IPS-15b (cell line): Measurements from ENCODE around the gene RBM25.
"Not testable (repeated sequence)": the region's sequence is repeated elsewhere in the genome, so short reads cannot be mapped to it uniquely, and the experiment has no call there.

ENCODE experiments used
- H3K27me3 ChIP-seq: one replicate; pipeline ENCODE4 v1.6.1; 2013; ENCODE audit warnings: low read length; ENCODE audit not compliant: control insufficient read depth, insufficient read depth
- H3K36me3 ChIP-seq: one replicate; pipeline ENCODE4 v1.6.1; 2013; ENCODE audit warnings: low read length; ENCODE audit not compliant: control insufficient read depth, insufficient read depth
- H3K4me1 ChIP-seq: one replicate; pipeline ENCODE4 v1.6.1; 2013; ENCODE audit warnings: mild to moderate bottlenecking, low read length; ENCODE audit not compliant: control insufficient read depth, insufficient read depth
- H3K4me3 ChIP-seq: one replicate; pipeline ENCODE4 v1.5.1; 2013; ENCODE audit warnings: low read depth, low read length
- H3K9ac ChIP-seq: one replicate; pipeline ENCODE4 v1.6.1; 2013; ENCODE audit warnings: low read depth, mild to moderate bottlenecking, low read length
- H3K9me3 ChIP-seq: one replicate; pipeline ENCODE4 v1.6.1; 2013; ENCODE audit warnings: mild to moderate bottlenecking, low read length; ENCODE audit not compliant: control insufficient read depth, insufficient read depth

The RBM25 gene

GRCh38 chr14:73036706-73037450 lies 21.5 kb upstream of the RBM25 start:
- not testable (repeated sequence) for H3K36me3 ChIP-seq, H3K4me3 ChIP-seq, H3K4me1 ChIP-seq, H3K9ac ChIP-seq, H3K9me3 ChIP-seq, H3K27me3 ChIP-seq

GRCh38 chr14:73047808-73048207 lies 10.5 kb upstream of the RBM25 start:
- H3K4me1 ChIP-seq, result no peaks in the 10 kb centered on the region
- no peaks in the 10 kb centered on the region for H3K27me3 ChIP-seq
- no peak overlapping the region for H3K9ac ChIP-seq
- H3K9me3 ChIP-seq, result no peaks in the 10 kb centered on the region
- no peak overlapping the region for H3K4me3 ChIP-seq
- no peaks in the 10 kb centered on the region for H3K36me3 ChIP-seq

GRCh38 chr14:73049428-73049827 lies 8.9 kb upstream of the RBM25 start:
- H3K27me3 ChIP-seq, result no peaks in the 10 kb centered on the region
- no peaks in the 10 kb centered on the region for H3K9me3 ChIP-seq
- no peaks in the 10 kb centered on the region for H3K36me3 ChIP-seq
- H3K4me1 ChIP-seq, result no peaks in the 10 kb centered on the region
- H3K9ac ChIP-seq, result no peak overlapping the region
- no peak overlapping the region for H3K4me3 ChIP-seq

GRCh38 chr14:73055251-73055650 lies 3.1 kb upstream of the RBM25 start:
- H3K9me3 ChIP-seq, result no peaks in the 10 kb centered on the region
- no peaks in the 10 kb centered on the region for H3K27me3 ChIP-seq
- peaks cover 3% of the 10 kb centered on the region for H3K36me3 ChIP-seq
- no peaks in the 10 kb centered on the region for H3K4me1 ChIP-seq
- H3K9ac ChIP-seq, result no peak overlapping the region
- no peak overlapping the region for H3K4me3 ChIP-seq

GRCh38 chr14:73057944-73058223 lies 450 bp upstream of the RBM25 start:
- H3K4me1 ChIP-seq, result no peaks in the 10 kb centered on the region
- no peaks in the 10 kb centered on the region for H3K27me3 ChIP-seq
- H3K36me3 ChIP-seq, result peaks cover 3% of the 10 kb centered on the region
- peak overlapping the region; percentile 82 for H3K9ac ChIP-seq
- H3K9me3 ChIP-seq, result no peaks in the 10 kb centered on the region
- H3K4me3 ChIP-seq, result peak overlapping the region; percentile 99

GRCh38 chr14:73058922-73059673 lies 764 bp downstream of the RBM25 start:
- Histone ChIP-seq H3K27me3 (no peaks in the 10 kb centered on the region), H3K9ac (peak overlapping the region; percentile 98), H3K4me3 (peak overlapping the region; percentile 99), H3K4me1 (no peaks in the 10 kb centered on the region), H3K36me3 (peaks cover 3% of the 10 kb centered on the region), H3K9me3 (no peaks in the 10 kb centered on the region)

- H3K4me1 ChIP-seq, result peaks cover 4% of the 10 kb centered on the region
- no peaks in the 10 kb centered on the region for H3K27me3 ChIP-seq
- peaks cover 6% of the 10 kb centered on the region for H3K36me3 ChIP-seq
- H3K9ac ChIP-seq, result no peak overlapping the region
- H3K9me3 ChIP-seq, result no peaks in the 10 kb centered on the region
- H3K4me3 ChIP-seq, result no peak overlapping the region
Measured at GRCh38 chr14:73069585-73069984, 11.3 kb downstream of the RBM25 start.

- Histone ChIP-seq H3K27me3 (no peaks in the 10 kb centered on the region), H3K4me3 (no peak overlapping the region), H3K9ac (no peak overlapping the region), H3K36me3 (peaks cover 37% of the 10 kb centered on the region), H3K9me3 (no peaks in the 10 kb centered on the region), H3K4me1 (no peaks in the 10 kb centered on the region)
Measured at GRCh38 chr14:73091044-73091443, 32.7 kb downstream of the RBM25 start.

GRCh38 chr14:73097421-73097820 lies 39.1 kb downstream of the RBM25 start:
- Histone ChIP-seq H3K9me3 (no peaks in the 10 kb centered on the region), H3K27me3 (no peaks in the 10 kb centered on the region), H3K9ac (no peak overlapping the region), H3K4me3 (no peak overlapping the region), H3K36me3 (peaks cover 6% of the 10 kb centered on the region), H3K4me1 (peaks cover 4% of the 10 kb centered on the region)

GRCh38 chr14:73100334-73100733 lies 42.0 kb downstream of the RBM25 start:
- H3K36me3 ChIP-seq, result peaks cover 9% of the 10 kb centered on the region
- H3K9me3 ChIP-seq, result no peaks in the 10 kb centered on the region
- H3K27me3 ChIP-seq, result no peaks in the 10 kb centered on the region
- peaks cover 4% of the 10 kb centered on the region for H3K4me1 ChIP-seq
- no peak overlapping the region for H3K9ac ChIP-seq
- H3K4me3 ChIP-seq, result no peak overlapping the region

GRCh38 chr14:73102806-73103497 lies 44.6 kb downstream of the RBM25 start:
- no peaks in the 10 kb centered on the region for H3K9me3 ChIP-seq
- no peaks in the 10 kb centered on the region for H3K4me1 ChIP-seq
- no peak overlapping the region for H3K9ac ChIP-seq
- H3K27me3 ChIP-seq, result no peaks in the 10 kb centered on the region
- no peak overlapping the region for H3K4me3 ChIP-seq
- peaks cover 11% of the 10 kb centered on the region for H3K36me3 ChIP-seq

GRCh38 chr14:73105050-73105449 lies 46.7 kb downstream of the RBM25 start:
- Histone ChIP-seq H3K9ac (no peak overlapping the region), H3K36me3 (peaks cover 23% of the 10 kb centered on the region), H3K4me3 (no peak overlapping the region), H3K9me3 (no peaks in the 10 kb centered on the region), H3K27me3 (no peaks in the 10 kb centered on the region), H3K4me1 (no peaks in the 10 kb centered on the region)
